NOMO-1 treated with DMSO at 0.1 percent for 48 hours (cell line): ENCODE data around the gene TRIP10.
"Not testable (repeated sequence)": the region's sequence is repeated elsewhere in the genome, so short reads cannot be mapped to it uniquely, and the experiment has no call there.

Experiments used
- DNase-seq: peaks from one replicate; lab custom pipeline; 2025; ENCODE audit not compliant: unreplicated experiment; lab: John Stamatoyannopoulos, UW

TRIP10 gene

GRCh38 chr19:6765738-6766356 is 26.4 kb downstream of the TRIP10 start:
- DNase-seq, result no peak

GRCh38 chr19:6766357-6767080 is 27.0 kb downstream of the TRIP10 start:
- no peak for DNase-seq

GRCh38 chr19:6767081-6767356 is 27.5 kb downstream of the TRIP10 start:
- DNase-seq, result no peak

- peak; percentile 88 for DNase-seq
These were observed 28.1 kb downstream of the TRIP10 start, which contains the start of gene SH2D3A for GRCh38 chr19:6767357-6768235. SH2D3A (minus strand) TSS chr19:6767435; CDS start chr19:6763748, 3,687 bp downstream.

GRCh38 chr19:6768236-6768785 is 28.8 kb downstream of the TRIP10 start:
- peak; percentile 32 for DNase-seq

- peak; percentile 16 for DNase-seq
These were observed 29.6 kb downstream of the TRIP10 start for GRCh38 chr19:6769006-6769619.

GRCh38 chr19:6771648-6772027 is 32.2 kb downstream of the TRIP10 start:
- not testable (repeated sequence) for DNase-seq

GRCh38 chr19:6772028-6772865 is 32.8 kb downstream of the TRIP10 start, which contains the start of gene VAV1:
VAV1 (plus strand) TSS chr19:6772708; CDS start chr19:6772808, 100 bp downstream.
- peak; percentile 88 for DNase-seq

GRCh38 chr19:6772866-6773322 is 33.4 kb downstream of the TRIP10 start:
- DNase-seq, result no peak

- peak; percentile 54 for DNase-seq
These were observed 33.9 kb downstream of the TRIP10 start for GRCh38 chr19:6773323-6773931.

- no peak for DNase-seq
These were observed 35.6 kb downstream of the TRIP10 start for GRCh38 chr19:6774821-6775707.

GRCh38 chr19:6776045-6776444 is 36.6 kb downstream of the TRIP10 start:
- DNase-seq, result not testable (repeated sequence)

GRCh38 chr19:6776999-6777398 is 37.5 kb downstream of the TRIP10 start:
- no peak for DNase-seq

- no peak for DNase-seq
These were observed 38.0 kb downstream of the TRIP10 start for GRCh38 chr19:6777434-6777833.

- no peak for DNase-seq
These were observed 38.9 kb downstream of the TRIP10 start for GRCh38 chr19:6778386-6778785.

- DNase-seq, result no peak
These were observed 39.7 kb downstream of the TRIP10 start for GRCh38 chr19:6779206-6779605.

GRCh38 chr19:6787393-6787792 is 47.9 kb downstream of the TRIP10 start:
- no peak for DNase-seq

- no peak for DNase-seq
These were observed 49.4 kb downstream of the TRIP10 start for GRCh38 chr19:6788896-6789295.
